Germinal center (tissue), 1 donor: ENCODE data around the gene LYPD4.

Experiments used
- DNase-seq: peaks from one replicate; pipeline ENCODE4 v3.0.0; 2012; ENCODE audit warnings: mixed read lengths, low spot score

Gene LYPD4

DNA sequence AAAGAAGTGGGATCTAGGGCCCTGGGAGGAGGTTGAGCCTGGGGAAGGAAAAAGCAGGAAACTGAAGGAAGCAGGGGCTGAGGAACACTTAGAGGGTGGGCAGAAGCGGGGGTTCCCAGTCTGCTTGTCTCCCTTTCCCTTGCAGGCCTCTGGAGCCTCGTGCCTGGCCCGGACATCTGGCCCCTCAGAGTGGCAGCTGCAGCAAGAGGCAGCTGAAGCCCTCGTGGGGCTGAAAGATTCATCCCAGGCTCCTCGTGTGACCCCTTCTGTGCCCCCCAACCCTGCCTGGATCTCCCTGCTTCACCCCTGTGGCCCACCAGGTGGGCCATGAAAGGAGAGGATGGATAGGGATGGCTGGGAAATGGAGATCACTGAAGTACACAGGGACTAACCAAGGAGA is 5.9 kb upstream of the LYPD4 start:
- no peak for DNase-seq

DNA sequence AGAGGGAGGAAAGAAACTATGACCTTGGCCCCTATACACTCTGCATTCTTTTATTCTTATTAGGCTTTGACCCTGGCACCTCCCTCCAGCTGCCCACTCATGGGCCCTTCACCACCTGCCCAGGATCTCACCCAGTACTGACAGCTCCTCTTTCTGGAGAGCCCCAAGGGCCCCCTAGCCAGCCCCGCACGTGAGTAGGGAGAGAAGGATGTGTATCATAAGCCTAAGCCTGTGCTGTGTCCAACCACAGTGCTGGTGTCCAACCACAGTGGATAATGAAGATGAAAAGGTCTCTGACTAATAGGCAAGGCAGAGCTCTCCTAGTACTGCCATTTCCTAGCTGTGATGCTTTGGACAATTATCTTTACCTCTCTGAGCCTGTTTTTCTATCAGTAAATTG is 4.6 kb upstream of the LYPD4 start:
- DNase-seq = no peak

DNA sequence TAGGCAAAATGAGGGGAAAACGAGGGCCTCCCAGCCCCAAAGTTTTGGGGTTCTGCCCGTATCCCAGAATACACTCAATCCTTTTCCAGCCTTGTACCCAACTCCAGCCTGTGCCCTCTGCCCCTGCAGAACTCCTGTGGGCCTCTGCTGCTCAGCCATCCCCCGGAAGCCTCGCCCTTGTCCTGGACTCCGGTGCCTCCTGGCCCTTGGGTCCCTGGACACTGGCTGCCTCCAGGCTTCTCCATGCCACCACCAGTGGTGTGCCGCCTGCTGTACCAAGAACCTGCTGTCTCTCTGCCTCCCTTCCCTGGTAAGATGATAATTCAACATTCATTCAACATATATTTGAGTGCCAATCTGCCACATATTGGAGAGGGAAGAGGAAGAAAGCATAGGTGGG is 4.2 kb upstream of the LYPD4 start:
- DNase-seq = no peak

DNA sequence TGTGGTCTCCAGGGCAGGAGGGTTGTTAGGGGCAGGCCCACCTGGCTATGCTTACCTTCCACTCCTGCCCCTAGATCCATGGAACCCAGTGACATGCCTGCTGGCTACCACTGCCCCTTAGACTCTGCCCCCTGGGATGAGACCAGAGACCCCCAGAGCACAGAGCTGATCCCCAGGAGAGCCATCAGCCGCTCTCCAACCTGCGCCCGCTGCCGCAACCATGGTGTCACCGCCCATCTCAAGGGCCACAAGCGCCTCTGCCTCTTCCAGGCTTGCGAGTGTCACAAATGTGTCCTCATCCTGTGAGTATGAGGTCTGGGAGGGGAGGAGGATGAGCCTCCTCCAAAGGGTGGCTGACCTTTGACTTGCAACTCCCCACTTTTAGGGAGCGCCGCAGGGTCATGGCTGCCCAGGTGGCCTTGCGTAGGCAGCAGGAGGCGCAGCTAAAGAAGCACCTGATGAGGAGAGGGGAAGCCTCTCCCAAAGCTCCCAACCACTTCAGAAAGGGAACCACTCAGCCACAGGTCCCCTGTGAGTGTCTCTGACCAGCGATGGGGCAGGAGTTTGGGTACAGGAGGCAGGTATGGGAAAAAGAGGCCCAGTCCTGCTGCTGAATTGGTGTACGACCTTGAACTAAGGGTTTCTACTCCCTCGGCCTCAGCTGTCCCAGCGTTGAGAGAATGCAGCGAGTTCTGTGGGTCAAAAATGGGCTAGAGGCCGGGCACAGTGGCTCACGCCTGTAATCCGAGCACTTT is 3.0 kb upstream of the LYPD4 start:
- no peak for DNase-seq

DNA sequence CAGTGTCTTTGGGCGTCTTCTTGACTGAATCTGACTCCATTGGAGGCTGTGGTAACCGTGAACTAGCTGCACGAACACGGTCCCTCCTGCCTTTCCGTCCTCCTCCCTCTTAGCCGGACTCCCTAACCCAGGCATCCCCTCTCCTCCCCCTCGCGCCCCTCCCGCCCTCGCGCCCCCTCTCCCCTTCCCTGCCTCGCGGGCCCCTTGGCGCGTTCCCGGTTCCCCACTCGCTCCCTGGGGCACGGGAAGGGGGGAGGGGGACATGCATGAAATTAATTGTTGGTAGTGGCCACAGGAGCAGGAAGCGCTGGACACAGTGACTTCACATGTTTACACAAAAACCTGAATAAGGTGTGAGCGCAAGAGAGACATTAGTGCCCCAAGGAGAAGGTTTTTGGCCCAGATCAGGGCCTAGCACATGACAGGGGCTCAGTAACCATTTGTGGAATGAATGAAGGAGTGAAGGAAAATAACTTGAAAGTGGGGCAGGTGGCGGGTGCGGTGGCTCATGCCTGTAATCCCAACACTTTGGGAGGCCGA is 638 bp upstream of the LYPD4 start:
- DNase-seq = no peak

DNA sequence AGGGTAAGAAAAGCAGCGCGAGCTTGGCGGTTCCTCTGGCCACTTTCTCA is 343 bp upstream of the LYPD4 start, which contains the start of gene DMRTC2:
TSS of gene DMRTC2 (plus strand) at position 42 of the 50 bp plus-strand sequence. CDS start 2,387 bp downstream, outside the sequence.
- DNase-seq = no peak

DNA sequence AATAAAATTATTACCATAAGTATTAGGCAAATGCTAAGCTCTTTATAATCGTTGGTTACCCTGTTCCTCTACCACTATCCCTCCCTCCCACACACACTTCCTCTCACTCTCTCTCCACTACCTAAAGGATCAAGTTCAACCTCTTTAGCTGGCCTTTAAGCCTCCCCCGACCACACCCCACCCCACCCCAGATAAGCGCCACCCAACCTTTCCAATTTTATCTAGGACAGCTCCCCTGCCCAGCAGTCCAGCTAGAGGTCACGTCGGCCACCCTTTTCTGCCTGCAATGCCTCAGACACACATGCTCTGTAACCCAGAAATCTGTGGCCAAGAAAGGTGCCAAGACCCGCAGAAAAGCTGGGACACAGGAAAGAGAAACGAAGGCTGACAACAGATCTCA is 1.1 kb downstream of the LYPD4 start:
- no peak for DNase-seq

DNA sequence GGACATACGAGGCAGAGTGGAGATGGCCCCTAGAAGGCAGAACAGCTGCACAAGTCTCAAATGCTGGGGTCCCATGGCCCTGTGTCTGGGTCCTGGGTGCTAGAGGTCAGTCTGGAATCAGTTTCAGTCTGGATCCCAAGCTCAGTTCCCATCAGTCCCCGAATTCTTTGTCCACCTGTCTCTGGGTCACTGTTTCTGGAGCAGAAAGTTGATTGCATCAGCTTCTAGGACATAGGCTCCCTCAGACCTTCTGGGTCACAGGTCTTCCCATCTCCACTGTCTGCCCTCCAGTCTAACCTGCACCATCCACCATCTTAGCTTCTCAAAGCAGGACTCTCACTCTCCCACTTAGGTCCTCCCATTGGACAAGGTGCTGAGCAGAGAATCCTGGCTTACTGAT is 5.3 kb downstream of the LYPD4 start:
- DNase-seq = no peak

DNA sequence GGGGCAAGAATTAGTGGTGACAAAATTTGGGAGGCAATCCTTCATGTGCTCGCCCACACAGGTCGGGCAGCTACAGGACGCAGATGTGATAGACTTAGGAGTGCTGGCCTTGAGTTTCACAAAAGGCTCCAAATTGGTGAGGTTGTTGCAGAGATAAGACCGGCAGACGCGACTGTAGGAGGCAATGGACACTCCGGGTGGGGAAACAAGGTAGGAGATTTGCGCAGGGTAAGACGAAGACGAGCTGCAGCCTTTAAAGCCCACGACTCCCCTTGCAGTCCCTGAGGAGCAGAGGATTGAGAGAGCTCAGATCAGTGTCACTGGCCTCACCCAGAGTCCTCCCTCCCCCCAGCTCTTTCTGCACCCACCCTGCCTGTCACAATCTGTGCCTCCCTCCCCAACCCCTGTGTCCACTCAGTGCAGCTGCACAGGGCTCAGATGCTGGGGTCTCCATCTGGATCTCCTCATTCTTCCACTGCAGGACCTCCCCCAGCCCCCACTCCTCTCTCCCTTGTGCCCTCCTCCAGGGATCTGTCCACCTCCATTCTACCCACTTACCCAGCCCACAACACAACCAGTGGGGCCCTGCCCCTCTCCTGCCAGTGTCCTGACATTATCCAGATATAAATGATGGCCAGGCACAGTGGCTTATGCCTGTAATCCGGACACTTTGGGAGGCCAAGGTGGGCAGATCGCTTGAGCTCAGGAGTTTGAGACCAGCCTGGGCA is 6.3 kb downstream of the LYPD4 start:
- no peak for DNase-seq

DNA sequence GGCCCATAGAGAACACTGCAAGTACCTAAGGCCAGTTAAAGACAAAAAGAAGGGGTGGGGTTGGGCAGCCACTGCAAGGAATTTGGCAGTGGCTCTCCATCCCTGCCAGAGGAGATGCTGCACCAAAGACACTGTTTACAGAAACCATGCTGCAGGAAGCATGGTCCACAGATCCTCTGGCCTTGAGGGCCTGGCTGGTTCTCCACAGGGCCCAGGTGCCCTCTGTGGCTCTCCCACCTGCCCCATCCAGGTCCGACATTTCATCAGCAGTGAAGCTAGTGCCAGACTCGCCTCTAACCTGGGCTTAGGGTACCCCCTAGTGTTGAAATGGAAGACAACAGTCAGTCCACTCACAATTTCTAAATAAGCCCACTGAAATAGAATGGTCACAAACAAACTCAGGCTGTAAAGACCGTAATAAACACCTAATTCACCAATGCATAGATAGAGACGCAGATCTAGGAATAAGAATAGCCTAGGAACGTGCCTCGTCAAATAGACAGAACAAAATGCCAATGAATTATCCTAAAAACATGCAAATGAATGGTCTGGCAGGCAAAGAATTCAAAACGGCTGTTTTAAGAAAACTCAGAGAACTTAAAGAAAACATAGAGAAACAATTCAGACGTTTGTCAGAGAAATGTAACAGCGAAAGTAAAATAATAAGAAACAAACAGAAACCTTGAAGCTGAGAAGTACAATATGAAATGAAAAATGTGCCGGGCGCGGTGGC is 23.3 kb downstream of the LYPD4 start:
- DNase-seq = peak; percentile 88

DNA sequence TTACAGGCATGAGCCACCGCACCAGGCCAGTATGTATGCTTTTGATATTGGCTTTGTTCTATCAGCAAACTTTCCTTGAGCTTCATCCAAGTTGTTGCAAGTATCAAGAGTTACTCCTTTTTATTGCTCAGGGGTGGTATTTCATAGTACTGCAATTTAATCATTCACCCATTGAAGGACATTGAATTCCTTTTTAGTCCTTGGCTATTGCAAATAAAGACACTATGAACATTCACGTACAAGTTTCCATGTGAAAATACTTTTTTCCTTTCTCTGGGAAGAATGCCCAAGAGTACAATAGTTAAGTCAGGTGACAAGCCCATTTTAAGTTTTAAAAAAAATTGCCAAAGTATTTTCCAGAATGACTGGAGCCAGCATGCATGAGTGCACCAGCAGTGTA is 27.7 kb downstream of the LYPD4 start:
- no peak for DNase-seq

DNA sequence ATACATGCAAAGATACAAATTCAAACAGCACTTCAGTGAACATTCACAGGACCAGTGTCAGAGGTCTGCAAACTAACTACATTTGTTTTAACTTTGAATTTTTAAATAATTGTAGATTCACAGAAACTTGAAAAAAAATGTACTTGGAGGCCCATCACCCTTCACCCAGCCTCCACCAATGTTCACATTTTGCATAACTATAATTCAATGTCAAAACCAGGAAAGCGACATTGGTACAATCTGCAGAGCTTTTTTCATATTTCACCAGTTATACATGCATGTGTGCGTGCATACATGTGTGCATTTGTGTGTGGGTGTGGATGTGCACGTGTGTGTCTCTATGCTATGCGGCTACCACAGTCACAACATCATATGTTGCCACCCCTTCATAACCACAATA is 29.2 kb downstream of the LYPD4 start:
- DNase-seq = no peak

DNA sequence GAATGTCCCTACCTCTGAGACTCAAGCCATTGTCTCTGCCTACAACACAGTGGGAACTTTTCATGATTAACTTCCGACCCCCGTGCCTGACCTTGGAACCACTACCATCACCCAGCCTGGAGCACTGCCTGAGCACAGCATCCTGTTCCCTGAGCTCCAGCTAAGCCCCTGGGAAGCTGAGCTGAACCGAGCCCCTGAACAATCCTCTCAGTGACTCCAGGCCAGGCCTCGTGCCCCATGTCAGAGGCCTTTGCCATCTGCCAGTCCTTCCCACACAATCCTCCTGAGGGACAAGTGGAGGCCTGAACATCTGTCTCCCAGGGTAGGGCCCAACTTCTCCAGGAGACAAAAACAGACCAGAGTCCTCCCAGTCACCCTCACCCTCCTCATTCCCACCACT is 30.6 kb downstream of the LYPD4 start:
- DNase-seq = no peak

DNA sequence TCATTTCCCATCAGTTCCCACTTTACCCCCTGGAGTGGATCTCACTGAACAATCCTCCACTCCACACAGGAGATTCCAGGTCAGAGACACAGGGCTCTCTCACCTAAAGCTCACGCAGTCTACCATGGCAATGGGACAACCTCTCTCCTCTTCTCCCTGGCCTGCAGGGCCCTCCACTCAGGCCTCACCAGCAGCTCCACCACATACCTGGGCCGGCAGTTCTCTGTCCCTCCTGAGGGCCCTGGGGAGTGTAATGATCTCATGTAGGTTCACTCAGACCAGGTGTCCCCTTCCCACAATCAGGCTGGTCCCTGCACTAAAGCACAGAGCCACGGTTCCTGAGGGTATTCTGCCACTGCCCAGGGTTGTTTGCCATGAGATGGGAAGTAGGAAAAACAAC is 32.5 kb downstream of the LYPD4 start:
- no peak for DNase-seq

DNA sequence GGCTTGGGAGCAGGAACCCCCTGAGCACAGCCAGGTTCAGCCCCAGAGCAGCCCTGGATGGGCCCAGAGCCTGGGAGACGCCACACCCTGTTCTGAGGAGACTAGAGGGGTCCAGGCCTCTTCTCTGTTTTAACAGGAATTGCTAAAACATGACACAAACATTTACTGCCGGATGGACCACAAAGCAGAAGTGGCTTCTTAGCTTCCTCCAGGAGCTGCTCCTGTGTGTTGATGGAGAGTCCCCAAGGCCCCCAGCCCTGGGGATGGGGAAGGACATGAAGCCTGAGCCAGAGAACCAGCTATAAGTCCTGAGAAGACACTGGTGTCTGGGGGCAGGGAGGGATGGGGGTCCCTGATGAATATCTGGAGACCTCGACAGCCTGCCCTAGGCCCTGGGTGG is 33.4 kb downstream of the LYPD4 start:
- no peak for DNase-seq

DNA sequence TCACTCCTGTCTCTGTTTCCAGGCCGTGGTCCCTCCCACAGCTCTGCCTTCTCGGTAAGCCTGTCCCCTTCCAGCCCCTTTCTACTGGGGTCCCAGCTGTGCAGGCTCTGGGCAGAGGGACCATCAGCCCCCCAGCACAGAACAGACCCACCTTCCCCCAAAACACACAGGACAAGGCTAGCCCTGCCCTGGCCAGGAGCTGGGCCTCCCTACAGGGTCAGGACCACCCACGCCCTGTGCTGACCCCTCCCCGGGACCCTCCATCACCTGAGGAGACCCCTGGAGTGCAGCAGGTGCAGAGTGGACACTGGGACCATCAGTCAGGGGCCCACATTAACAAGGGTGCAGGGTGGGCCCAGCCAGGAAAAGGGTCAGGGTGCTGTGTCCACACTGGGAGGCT is 34.2 kb downstream of the LYPD4 start:
- DNase-seq = no peak

DNA sequence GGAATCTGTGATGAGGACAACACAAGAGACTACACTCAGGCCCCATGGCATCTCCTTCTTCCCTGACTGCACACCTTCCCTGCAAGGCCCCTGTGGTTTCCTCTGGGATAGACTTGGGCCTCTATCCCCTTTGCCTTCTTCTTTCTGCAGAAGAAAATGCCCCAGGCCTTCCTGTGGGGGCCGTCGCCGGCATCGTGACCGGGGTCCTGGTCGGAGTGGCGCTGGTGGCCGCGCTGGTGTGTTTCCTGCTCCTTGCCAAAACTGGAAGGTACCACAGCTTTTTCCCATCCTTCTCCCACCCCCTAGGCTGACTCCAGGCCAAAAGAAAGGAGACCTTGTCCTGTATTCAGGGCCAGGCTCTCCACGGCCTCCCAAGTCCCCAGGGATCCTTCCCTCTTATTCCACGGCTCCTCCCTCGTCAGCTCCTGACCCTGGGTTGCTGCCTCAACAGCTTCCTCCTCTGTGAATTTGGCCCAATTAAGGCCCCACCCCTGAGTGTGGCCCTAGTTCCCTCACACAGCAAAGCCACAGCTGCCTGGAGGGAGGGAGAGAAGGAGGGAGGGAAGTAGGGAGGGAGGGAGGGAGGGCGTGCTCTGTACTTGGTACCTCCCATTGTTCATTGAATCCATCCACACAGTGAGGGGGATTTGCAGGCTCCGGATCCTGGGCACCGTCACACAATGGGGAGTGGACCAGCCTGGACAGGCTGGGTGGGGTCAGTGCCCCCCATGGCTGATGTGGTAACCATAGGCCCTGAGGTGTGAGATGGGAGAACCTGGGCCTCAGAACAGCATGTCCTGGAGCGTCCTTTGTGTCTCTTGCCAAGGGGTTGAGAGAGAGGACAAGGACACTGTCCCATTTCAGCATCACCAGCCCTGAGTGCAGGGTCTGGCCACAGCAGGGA is 35.6 kb downstream of the LYPD4 start:
- DNase-seq = no peak

DNA sequence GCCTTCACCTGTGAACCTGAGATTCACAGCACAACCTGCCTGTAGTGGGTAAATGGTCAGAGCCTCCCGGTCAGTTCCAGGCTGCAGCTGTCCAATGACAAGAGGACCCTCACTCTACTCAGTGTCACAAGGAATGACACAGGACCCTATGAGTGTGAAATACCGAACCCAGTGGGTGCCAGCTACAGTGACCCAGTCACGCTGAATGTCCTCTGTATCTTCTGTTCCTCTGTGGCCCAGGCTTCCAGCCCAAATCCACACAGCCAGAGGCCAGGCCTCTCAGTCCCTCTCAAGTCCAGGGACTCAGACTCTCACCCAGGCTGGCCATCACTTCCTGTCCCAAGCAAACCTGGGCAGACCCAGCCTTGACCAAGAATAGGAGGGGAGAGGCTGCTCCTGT is 37.3 kb downstream of the LYPD4 start:
- DNase-seq = no peak

DNA sequence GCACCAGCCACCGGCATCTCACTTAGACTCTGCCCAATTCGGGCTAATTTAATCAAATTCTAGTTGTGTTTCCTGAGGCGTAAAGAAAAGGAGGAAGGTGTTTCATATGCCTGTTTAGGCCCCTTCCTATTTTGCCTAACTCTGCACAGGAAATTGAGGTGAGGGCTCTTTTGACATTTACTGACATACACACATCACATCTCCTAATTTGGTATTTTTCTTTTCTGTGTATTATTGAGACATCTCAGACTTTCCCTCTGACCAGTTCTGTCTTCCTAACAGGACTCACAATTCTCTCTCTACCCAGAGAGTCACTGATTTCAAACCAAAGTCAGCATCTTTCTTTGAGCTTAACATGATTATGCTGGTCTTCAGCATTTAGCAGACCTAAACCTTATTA is 40.1 kb downstream of the LYPD4 start:
- DNase-seq = peak; percentile 28

DNA sequence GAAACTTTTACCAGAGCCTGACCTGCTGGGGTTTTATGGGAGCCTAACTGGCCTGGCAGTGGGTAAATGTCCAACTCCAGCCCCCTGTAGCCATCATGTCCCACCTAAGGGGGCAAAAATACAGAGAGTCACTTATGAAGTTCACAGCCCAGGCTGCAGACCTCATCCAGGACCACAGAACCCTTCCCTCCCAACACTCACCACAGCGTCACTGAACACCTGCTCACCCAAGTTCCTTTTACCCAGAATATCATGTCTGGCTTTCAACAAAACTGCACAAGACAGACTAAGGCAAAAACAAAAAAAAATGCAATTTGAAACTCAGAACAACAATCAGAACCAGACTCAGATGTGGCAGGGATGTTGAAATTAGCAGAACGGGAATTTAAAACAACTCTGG is 41.7 kb downstream of the LYPD4 start:
- DNase-seq = peak; percentile 26

DNA sequence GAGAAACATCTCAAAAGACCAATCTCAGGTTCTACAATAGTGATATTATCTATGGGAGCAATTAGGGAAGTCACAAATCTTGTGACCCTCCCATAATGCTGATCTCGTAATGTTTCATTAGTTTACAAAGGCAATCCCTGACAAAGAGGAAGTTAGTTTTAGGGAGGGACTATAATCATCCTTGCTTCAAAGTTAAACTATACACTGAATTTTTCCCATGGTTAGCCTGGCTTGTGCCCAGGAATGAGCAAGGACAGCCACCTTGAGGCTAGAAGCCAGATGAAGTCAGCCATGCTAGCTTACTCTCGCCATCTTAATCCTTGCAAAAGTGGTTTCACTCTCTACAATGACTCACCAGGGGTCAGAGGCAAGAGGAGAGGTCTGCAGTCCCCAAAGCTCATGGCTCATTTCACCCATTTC is 42.7 kb downstream of the LYPD4 start:
- DNase-seq = no peak

DNA sequence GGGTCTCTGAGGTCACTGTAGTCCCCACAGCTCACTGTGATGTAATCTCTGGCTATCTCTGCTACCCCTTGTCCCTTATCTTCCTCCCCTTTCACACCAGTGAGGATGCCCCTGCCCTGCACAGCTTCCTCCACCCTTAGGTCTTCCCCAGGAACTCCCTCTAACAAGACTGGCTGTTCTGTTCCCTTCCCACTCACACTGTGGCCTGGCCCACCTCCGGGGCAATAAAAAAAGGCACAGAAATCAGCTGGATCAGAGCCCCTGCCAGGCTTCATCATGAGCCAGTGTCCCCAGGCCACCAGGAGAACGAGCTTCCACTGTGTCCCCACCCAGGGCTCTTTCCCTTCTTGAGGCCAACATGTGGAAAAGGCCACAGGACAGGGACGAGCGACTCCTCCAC is 43.5 kb downstream of the LYPD4 start:
- DNase-seq = no peak
